Measurements from ENCODE around the gene CMSS1. TPM values are rescaled to one million over a fixed set of nuclear protein-coding genes. Genes with fewer than 3 reads are reported as not detected.
A peak's percentile ranks its signal among the peaks of the same experiment; 100 is the strongest.

CMSS1 gene
- polyA plus RNA-seq, 1 donor from 2014 or later = 22.7 TPM

GRCh38 chr3:99965077-99965476, 147.4 kb downstream of the CMSS1 start:
- no peaks in the 10 kb centered on the region for H3K27me3 Mint-ChIP-seq
- no peak overlapping the region for H3K27ac Mint-ChIP-seq
- H3K36me3 Mint-ChIP-seq = peaks cover 5% of the 10 kb centered on the region
- H3K9me3 Mint-ChIP-seq = no peaks in the 10 kb centered on the region
- H3K4me1 Mint-ChIP-seq = peaks cover 0 to 4% (median 4%) of the 10 kb centered on the region in 3 donors
- H3K4me3 Mint-ChIP-seq = no peak overlapping the region

- Mint-ChIP-seq H3K4me3 (no peak overlapping the region), H3K36me3 (peaks cover 5% of the 10 kb centered on the region), H3K27ac (no peak overlapping the region), H3K9me3 (no peaks in the 10 kb centered on the region), H3K27me3 (no peaks in the 10 kb centered on the region), H3K4me1 (peaks cover 0 to 4% (median 4%) of the 10 kb centered on the region in 3 donors)
Measured at GRCh38 chr3:99965681-99966408, 148.2 kb downstream of the CMSS1 start.

GRCh38 chr3:99966662-99967416, 149.2 kb downstream of the CMSS1 start:
- H3K4me1 Mint-ChIP-seq = peaks cover 0 to 4% (median 4%) of the 10 kb centered on the region in 3 donors
- no peaks in the 10 kb centered on the region for H3K27me3 Mint-ChIP-seq
- H3K9me3 Mint-ChIP-seq = no peaks in the 10 kb centered on the region
- no peak overlapping the region for H3K27ac Mint-ChIP-seq
- peaks cover 5% of the 10 kb centered on the region for H3K36me3 Mint-ChIP-seq
- no peak overlapping the region for H3K4me3 Mint-ChIP-seq

GRCh38 chr3:99967796-99968195, 150.1 kb downstream of the CMSS1 start:
- peaks cover 0 to 4% (median 4%) of the 10 kb centered on the region in 3 donors for H3K4me1 Mint-ChIP-seq
- H3K27me3 Mint-ChIP-seq = no peaks in the 10 kb centered on the region
- no peak overlapping the region for H3K27ac Mint-ChIP-seq
- H3K4me3 Mint-ChIP-seq = no peak overlapping the region
- peaks cover 4% of the 10 kb centered on the region for H3K36me3 Mint-ChIP-seq
- H3K9me3 Mint-ChIP-seq = no peaks in the 10 kb centered on the region

- no peak overlapping the region for H3K4me3 Mint-ChIP-seq
- H3K27ac Mint-ChIP-seq = no peak overlapping the region
- H3K9me3 Mint-ChIP-seq = no peaks in the 10 kb centered on the region
- peaks cover 0 to 4% (median 4%) of the 10 kb centered on the region in 3 donors for H3K4me1 Mint-ChIP-seq
- no peaks in the 10 kb centered on the region for H3K27me3 Mint-ChIP-seq
- H3K36me3 Mint-ChIP-seq = peaks cover 5% of the 10 kb centered on the region
Measured at GRCh38 chr3:99969136-99969535, 151.5 kb downstream of the CMSS1 start.

- Mint-ChIP-seq H3K27ac (no peak overlapping the region), H3K9me3 (no peaks in the 10 kb centered on the region), H3K36me3 (peaks cover 5% of the 10 kb centered on the region), H3K4me3 (no peak overlapping the region), H3K4me1 (peaks cover 0 to 6% (median 4%) of the 10 kb centered on the region in 3 donors), H3K27me3 (no peaks in the 10 kb centered on the region)
Measured at GRCh38 chr3:99970198-99970597, 152.5 kb downstream of the CMSS1 start.

- H3K9me3 Mint-ChIP-seq = no peaks in the 10 kb centered on the region
- peaks cover 0 to 6% (median 4%) of the 10 kb centered on the region in 3 donors for H3K4me1 Mint-ChIP-seq
- H3K27me3 Mint-ChIP-seq = no peaks in the 10 kb centered on the region
- H3K4me3 Mint-ChIP-seq = no peak overlapping the region
- H3K36me3 Mint-ChIP-seq = peaks cover 7% of the 10 kb centered on the region
- no peak overlapping the region for H3K27ac Mint-ChIP-seq
Measured at GRCh38 chr3:99971761-99972160, 154.1 kb downstream of the CMSS1 start.

GRCh38 chr3:99972380-99973104, 154.9 kb downstream of the CMSS1 start:
- Mint-ChIP-seq H3K4me1 (peaks cover 0 to 6% (median 4%) of the 10 kb centered on the region in 3 donors), H3K27ac (peak overlapping the region in 1 of 3 donors; percentile 54), H3K27me3 (no peaks in the 10 kb centered on the region), H3K4me3 (no peak overlapping the region), H3K36me3 (peaks cover 5% of the 10 kb centered on the region), H3K9me3 (no peaks in the 10 kb centered on the region)

GRCh38 chr3:99974989-99975388, 157.3 kb downstream of the CMSS1 start:
- no peaks in the 10 kb centered on the region for H3K27me3 Mint-ChIP-seq
- H3K36me3 Mint-ChIP-seq = peaks cover 4% of the 10 kb centered on the region
- no peaks in the 10 kb centered on the region for H3K9me3 Mint-ChIP-seq
- H3K4me1 Mint-ChIP-seq = peaks cover 0 to 4% (median 4%) of the 10 kb centered on the region in 3 donors
- no peak overlapping the region for H3K27ac Mint-ChIP-seq
- no peak overlapping the region for H3K4me3 Mint-ChIP-seq

- Mint-ChIP-seq H3K4me1 (peaks cover 0 to 5% (median 2%) of the 10 kb centered on the region in 3 donors), H3K36me3 (peaks cover 6% of the 10 kb centered on the region), H3K4me3 (no peak overlapping the region), H3K27ac (peak overlapping the region in 1 of 3 donors; percentile 11), H3K9me3 (no peaks in the 10 kb centered on the region), H3K27me3 (no peaks in the 10 kb centered on the region)
Measured at GRCh38 chr3:99976584-99976983, 158.9 kb downstream of the CMSS1 start.

- H3K27me3 Mint-ChIP-seq = no peaks in the 10 kb centered on the region
- H3K4me3 Mint-ChIP-seq = no peak overlapping the region
- H3K36me3 Mint-ChIP-seq = peaks cover 6% of the 10 kb centered on the region
- no peak overlapping the region for H3K27ac Mint-ChIP-seq
- no peaks in the 10 kb centered on the region for H3K9me3 Mint-ChIP-seq
- H3K4me1 Mint-ChIP-seq = peaks cover 0 to 6% (median 3%) of the 10 kb centered on the region in 3 donors
Measured at GRCh38 chr3:99978221-99978620, 160.6 kb downstream of the CMSS1 start.

- H3K4me3 Mint-ChIP-seq = no peak overlapping the region
- no peaks in the 10 kb centered on the region for H3K9me3 Mint-ChIP-seq
- H3K27me3 Mint-ChIP-seq = no peaks in the 10 kb centered on the region
- no peak overlapping the region for H3K27ac Mint-ChIP-seq
- H3K4me1 Mint-ChIP-seq = peaks cover 0 to 5% (median 3%) of the 10 kb centered on the region in 3 donors
- peaks cover 6% of the 10 kb centered on the region for H3K36me3 Mint-ChIP-seq
Measured at GRCh38 chr3:99980606-99981005, 162.9 kb downstream of the CMSS1 start.

GRCh38 chr3:99981138-99981537, 163.5 kb downstream of the CMSS1 start:
- Mint-ChIP-seq H3K27ac (peak overlapping the region in 1 of 3 donors; percentile 51), H3K36me3 (peaks cover 6% of the 10 kb centered on the region), H3K27me3 (no peaks in the 10 kb centered on the region), H3K4me1 (peaks cover 0 to 5% (median 3%) of the 10 kb centered on the region in 3 donors), H3K9me3 (no peaks in the 10 kb centered on the region), H3K4me3 (no peak overlapping the region)

GRCh38 chr3:99982650-99983049, 165.0 kb downstream of the CMSS1 start:
- Mint-ChIP-seq H3K27ac (no peak overlapping the region), H3K36me3 (peaks cover 3% of the 10 kb centered on the region), H3K9me3 (no peaks in the 10 kb centered on the region), H3K27me3 (no peaks in the 10 kb centered on the region), H3K4me3 (no peak overlapping the region), H3K4me1 (peaks cover 0 to 5% (median 3%) of the 10 kb centered on the region in 3 donors)

GRCh38 chr3:99984139-99984538, 166.5 kb downstream of the CMSS1 start:
- Mint-ChIP-seq H3K9me3 (no peaks in the 10 kb centered on the region), H3K4me3 (no peak overlapping the region), H3K27ac (no peak overlapping the region), H3K36me3 (peaks cover 3% of the 10 kb centered on the region), H3K27me3 (no peaks in the 10 kb centered on the region), H3K4me1 (peaks cover 2 to 6% (median 5%) of the 10 kb centered on the region in 3 donors)

Measured in IgD-negative memory B cell (primary cell).